ENCODE data around the gene FAF2.
"Not testable (repeated sequence)": the region's sequence is repeated elsewhere in the genome, so short reads cannot be mapped to it uniquely, and the experiment has no call there.

Gene FAF2

GRCh38 chr5:176542596-176543427 is 94.6 kb downstream of the FAF2 start:
- no peak for DNase-seq (ENCODE audit: low read depth in 2 of 2)

- DNase-seq (ENCODE audit: low read depth in 2 of 2) = peak in 1 of 2 donors; percentile 45
These were observed 95.4 kb downstream of the FAF2 start for GRCh38 chr5:176543428-176544182.

- DNase-seq (ENCODE audit: low read depth in 2 of 2) = no peak
These were observed 97.2 kb downstream of the FAF2 start for GRCh38 chr5:176545388-176545736.

GRCh38 chr5:176545737-176546509 is 97.7 kb downstream of the FAF2 start:
- DNase-seq (ENCODE audit: low read depth in 2 of 2) = no peak

- no peak for DNase-seq (ENCODE audit: low read depth in 2 of 2)
These were observed 99.6 kb downstream of the FAF2 start for GRCh38 chr5:176547802-176548201.

GRCh38 chr5:176548967-176549444 is 100.8 kb downstream of the FAF2 start, which contains the start of gene CDHR2:
TSS of gene CDHR2 (plus strand) at chr5:176549342. CDS start at chr5:176565353, 16,011 bp downstream.
- no peak for DNase-seq (ENCODE audit: low read depth in 2 of 2)

GRCh38 chr5:176549871-176550270 is 101.7 kb downstream of the FAF2 start:
- no peak for DNase-seq (ENCODE audit: low read depth in 2 of 2)

- no peak for DNase-seq (ENCODE audit: low read depth in 2 of 2)
These were observed 102.2 kb downstream of the FAF2 start for GRCh38 chr5:176550275-176550831.

- DNase-seq (ENCODE audit: low read depth in 2 of 2) = not testable (repeated sequence)
These were observed 102.8 kb downstream of the FAF2 start for GRCh38 chr5:176550937-176551336.

- no peak for DNase-seq (ENCODE audit: low read depth in 2 of 2)
These were observed 104.2 kb downstream of the FAF2 start for GRCh38 chr5:176552332-176552869.

- DNase-seq (ENCODE audit: low read depth in 2 of 2) = no peak
These were observed 105.3 kb downstream of the FAF2 start for GRCh38 chr5:176553260-176554085.

- no peak for DNase-seq (ENCODE audit: low read depth in 2 of 2)
These were observed 109.7 kb downstream of the FAF2 start for GRCh38 chr5:176557846-176558245.
